IPS-11a (cell line): ENCODE results near the gene DNASE1.

Experiments used
- H3K4me3 ChIP-seq: one replicate; pipeline ENCODE4 v1.5.1; 2013; ENCODE audit warnings: low read depth, low read length, control low read depth

Gene DNASE1

DNA sequence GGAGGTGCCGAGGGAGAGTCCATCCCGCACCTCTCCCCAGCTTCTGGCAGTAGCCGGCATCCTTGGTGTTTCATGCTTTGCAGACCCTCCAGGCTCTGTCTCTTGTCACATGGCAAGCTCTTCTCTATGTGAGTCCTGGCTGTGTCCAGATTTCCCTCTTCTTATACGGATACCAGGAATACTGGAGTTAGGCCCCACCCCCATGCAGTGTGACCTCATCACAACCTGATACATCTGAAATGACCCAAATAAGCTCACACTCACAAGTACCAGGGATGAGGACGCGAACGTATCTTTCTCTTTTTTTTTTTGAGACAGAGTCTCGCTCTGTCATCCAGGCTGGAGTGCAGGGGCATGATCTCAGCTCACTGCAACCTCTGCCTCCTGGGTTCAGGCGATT is 39.6 kb downstream of the DNASE1 start:
- no peak overlapping the region for H3K4me3 ChIP-seq

DNA sequence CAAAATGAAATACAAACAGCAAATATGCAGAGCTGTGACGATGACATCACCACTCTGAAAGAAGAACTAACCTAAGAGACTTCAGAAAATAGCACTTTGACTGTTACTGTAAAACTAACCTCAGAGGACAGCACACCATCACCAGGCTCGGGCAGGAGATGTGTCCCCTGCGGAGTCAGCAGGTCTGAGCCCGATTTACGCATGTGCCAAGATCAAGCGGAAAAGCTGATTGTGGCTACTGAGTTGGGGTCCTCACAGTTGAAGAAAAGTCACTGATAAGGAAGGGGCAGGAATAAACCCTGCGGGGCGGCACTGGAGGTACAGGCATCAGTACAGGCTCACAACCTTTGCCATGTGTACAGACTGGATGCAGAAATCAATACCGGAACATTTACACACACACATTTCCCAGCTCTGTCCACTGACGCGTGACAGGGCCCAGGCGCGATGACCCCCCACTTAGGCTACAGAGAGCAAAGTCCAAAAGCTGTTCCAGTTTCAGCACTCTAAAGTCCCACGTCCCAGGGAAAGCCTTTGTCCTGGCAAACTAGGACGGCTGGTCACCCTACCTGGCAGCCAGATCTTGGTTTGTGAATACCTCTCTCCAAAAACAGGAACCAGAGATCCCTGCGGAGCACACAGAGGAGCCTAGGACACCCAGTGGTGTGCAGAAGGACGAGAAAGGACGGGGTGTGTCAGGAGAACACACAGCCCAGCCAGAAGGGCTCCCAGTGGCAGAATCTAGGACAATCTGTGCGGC is 41.3 kb downstream of the DNASE1 start:
- no peak overlapping the region for H3K4me3 ChIP-seq

DNA sequence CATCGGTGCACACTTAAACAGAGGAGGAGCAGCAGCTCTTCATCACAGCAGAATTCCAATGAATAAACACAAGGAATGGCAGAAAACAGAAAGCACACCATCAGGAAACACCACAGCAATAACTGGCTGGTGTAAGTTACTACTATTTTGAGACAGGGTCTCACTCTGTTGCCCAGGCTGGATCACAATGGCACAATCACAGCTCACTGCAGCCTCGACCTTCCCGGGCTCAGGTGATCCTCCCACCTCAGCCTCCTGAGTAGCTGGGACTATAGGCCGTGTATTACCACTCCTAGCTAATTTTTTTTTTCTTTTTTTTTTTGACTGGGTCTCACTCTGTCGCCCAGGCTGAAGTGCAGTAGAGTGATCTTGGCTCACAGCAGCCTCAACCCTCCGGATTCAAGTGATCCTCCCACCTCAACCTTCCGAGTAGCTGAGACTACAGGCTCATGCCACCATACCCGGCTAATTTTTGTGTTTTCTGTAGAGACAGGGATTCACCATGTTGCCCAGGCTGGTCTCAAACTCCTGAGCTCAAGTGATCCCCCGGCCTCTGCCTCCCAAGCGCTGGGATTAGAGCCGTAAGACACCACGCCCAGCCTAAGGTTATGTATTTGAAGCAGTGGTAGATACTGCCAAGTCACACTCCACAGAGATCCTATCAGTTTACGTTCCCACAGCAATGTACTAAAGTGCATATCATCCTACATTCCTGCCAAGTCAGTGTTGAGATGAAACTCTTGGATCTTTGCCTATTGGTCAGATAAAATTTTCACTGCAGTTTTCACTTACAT is 42.1 kb downstream of the DNASE1 start:
- no peak overlapping the region for H3K4me3 ChIP-seq

DNA sequence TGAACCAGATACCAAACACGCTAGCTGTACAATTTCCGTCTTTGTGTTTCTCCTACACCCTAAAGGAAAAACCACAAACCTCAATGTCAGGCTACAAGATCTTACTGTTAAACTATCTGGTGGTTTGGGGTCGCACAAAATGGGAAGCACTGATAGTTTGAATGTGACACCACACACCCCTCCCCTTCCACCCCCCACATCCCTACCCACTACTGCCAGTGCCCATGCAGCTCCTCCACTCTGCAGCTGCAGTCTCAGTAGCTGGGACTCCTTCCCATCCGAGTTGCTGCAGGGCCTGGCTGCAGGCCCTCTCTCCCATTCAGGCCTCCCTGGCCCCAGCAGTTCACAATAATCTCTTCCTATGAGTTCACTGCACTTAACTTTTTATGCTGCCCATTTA is 44.5 kb downstream of the DNASE1 start:
- no peak overlapping the region for H3K4me3 ChIP-seq

DNA sequence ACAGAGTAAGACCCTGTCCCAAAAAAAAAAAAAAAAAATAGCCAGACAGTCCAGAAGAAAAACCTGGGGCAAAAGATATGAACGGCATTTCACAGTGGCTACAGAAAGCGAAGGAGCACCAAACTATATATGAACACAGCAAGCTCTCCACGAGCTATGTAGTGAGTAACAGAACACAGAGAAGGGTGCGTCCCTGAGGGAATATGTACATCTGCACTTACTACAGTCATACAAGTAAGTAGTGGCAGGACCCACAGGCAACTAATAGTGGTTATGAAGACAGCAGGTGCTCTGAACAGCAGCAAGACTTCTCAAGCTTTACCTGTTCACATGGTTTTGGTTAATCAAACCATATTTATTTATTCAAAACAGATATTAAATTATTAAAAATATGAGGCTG is 47.0 kb downstream of the DNASE1 start:
- H3K4me3 ChIP-seq = no peak overlapping the region

DNA sequence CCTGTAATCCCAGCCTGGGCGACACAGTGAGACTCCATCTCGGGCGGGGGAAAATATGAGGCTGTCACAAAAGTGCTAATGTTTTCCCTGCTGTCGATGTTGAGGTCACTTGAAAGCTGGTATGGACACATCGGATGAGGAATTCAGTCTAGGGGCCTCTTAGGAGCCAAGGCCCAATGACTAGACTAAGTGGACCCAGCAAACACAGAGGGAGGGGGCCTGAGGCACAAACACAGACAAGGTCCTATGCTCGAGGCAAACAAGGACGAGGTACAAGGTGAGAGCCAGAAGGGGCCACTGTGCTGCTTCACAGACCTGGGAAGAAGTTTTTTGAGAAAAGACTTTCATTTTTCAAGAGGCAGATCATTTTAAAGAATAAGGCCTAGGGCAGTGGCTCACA is 47.6 kb downstream of the DNASE1 start:
- H3K4me3 ChIP-seq = no peak overlapping the region

DNA sequence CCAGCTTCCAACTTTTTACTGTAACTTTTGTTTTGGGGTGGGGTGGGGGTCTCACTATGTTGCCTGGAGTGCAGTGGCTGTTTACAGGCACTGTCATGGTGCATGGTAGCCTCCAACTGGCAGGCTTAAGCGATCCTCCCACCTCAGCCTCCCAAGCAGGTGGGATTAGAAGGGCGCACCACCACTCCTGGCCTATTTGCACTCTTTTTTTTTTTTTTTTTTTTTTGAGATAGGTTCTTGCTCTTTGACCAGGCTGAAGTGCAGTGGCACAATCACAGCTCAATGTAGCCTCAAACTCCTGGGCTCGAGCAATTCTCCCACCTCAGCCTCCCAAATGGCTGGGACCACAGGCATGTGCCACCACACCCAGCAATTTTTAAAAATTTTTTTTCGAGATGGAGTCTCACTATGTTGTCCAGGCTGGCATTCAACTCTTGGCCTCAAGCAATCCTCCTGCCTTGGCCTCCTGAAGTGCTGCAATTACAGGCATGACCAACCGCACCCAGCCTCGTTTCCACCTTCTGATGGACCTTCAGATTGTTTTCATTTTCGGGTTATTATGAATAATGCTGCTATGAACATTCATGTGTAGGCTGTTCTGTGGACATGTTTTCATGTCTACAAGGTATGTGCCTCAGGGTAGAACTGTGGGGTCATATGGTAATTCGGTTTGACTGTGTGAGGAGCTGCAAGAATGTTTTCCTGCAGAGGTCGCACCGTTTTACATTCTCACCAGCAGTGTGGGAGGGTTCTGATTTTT is 51.9 kb downstream of the DNASE1 start:
- H3K4me3 ChIP-seq = no peak overlapping the region
